GM20431 (cell line): ENCODE measurements around the gene EIF1.
"Not testable (repeated sequence)": the region's sequence is repeated elsewhere in the genome, so short reads cannot be mapped to it uniquely, and the experiment has no call there.

Source experiments
- in situ Hi-C: fragments of 300-500 bp; cut with MseI, MboI; formaldehyde crosslinking; loops from one replicate; pipeline ENCODE4 v1.15.0; 2020; ENCODE audit warnings: low sequenced_read_pairs; ENCODE audit not compliant: unreplicated experiment

The EIF1 gene

GRCh38 chr17:41695134-41695661 is 6.5 kb downstream of the EIF1 start:
- in situ Hi-C loops = no loop called here

- in situ Hi-C loops = no loop called here
Measured at GRCh38 chr17:41695954-41696757, 7.5 kb downstream of the EIF1 start.

GRCh38 chr17:41697122-41697962 is 8.7 kb downstream of the EIF1 start:
- in situ Hi-C loops = no loop called here

- in situ Hi-C loops = not testable (repeated sequence)
Measured at GRCh38 chr17:41700843-41701242, 12.2 kb downstream of the EIF1 start.

- in situ Hi-C loops = no loop called here
Measured at GRCh38 chr17:41702712-41703111, 14.0 kb downstream of the EIF1 start.

- in situ Hi-C loops = no loop called here
Measured at GRCh38 chr17:41705271-41705991, 16.7 kb downstream of the EIF1 start.

- in situ Hi-C loops = no loop called here
Measured at GRCh38 chr17:41707803-41708669, 19.4 kb downstream of the EIF1 start.

- in situ Hi-C loops = no loop called here
Measured at GRCh38 chr17:41710472-41711090, 21.9 kb downstream of the EIF1 start.

GRCh38 chr17:41711669-41712400 is 23.1 kb downstream of the EIF1 start, which contains the start of gene GAST:
Gene GAST (plus strand): TSS chr17:41712331. CDS start chr17:41715437, 3,106 bp downstream.
- in situ Hi-C loops = no loop called here

GRCh38 chr17:41717408-41718286 is 29.0 kb downstream of the EIF1 start:
- in situ Hi-C loops = no loop called here

GRCh38 chr17:41718287-41718645 is 29.6 kb downstream of the EIF1 start:
- in situ Hi-C loops = no loop called here

GRCh38 chr17:41722231-41722630 is 33.5 kb downstream of the EIF1 start:
- in situ Hi-C loops = no loop called here

GRCh38 chr17:41723801-41724475 is 35.3 kb downstream of the EIF1 start:
- in situ Hi-C loops = no loop called here

GRCh38 chr17:41724476-41725050 is 35.9 kb downstream of the EIF1 start:
- in situ Hi-C loops = no loop called here

- in situ Hi-C loops = no loop called here
Measured at GRCh38 chr17:41725134-41725533, 36.4 kb downstream of the EIF1 start.

GRCh38 chr17:41728056-41728455 is 39.4 kb downstream of the EIF1 start:
- in situ Hi-C loops = no loop called here
